GM21390 (cell line): ENCODE data around the gene GATA3.

ENCODE experiments used
- ATAC-seq: cut with Tn5 transposase; IDR thresholded peaks from one replicate; pipeline ENCODE4 v1.9.1; 2021; ENCODE audit not compliant: unreplicated experiment

The GATA3 gene

GRCh38 chr10:8037941-8038894 is 16.3 kb upstream of the GATA3 start:
- no peak for ATAC-seq

- no peak for ATAC-seq
Observed at GRCh38 chr10:8039321-8039881, 15.1 kb upstream of the GATA3 start.

- no peak for ATAC-seq
Observed at GRCh38 chr10:8040651-8041050, 13.8 kb upstream of the GATA3 start.

- ATAC-seq, result no peak
Observed at GRCh38 chr10:8041284-8041991, 13.1 kb upstream of the GATA3 start.

GRCh38 chr10:8041992-8042720 is 12.3 kb upstream of the GATA3 start:
- ATAC-seq, result no peak

GRCh38 chr10:8042721-8043568 is 11.5 kb upstream of the GATA3 start:
- no peak for ATAC-seq

GRCh38 chr10:8043569-8044306 is 10.8 kb upstream of the GATA3 start:
- no peak for ATAC-seq

- ATAC-seq, result no peak
Observed at GRCh38 chr10:8044331-8044907, 10.1 kb upstream of the GATA3 start.

GRCh38 chr10:8044908-8045725 is 9.4 kb upstream of the GATA3 start:
- no peak for ATAC-seq

GRCh38 chr10:8045726-8046494 is 8.6 kb upstream of the GATA3 start:
- no peak for ATAC-seq

- no peak for ATAC-seq
Observed at GRCh38 chr10:8047452-8048280, 6.8 kb upstream of the GATA3 start.

GRCh38 chr10:8048281-8049008 is 6.0 kb upstream of the GATA3 start:
- no peak for ATAC-seq

- no peak for ATAC-seq
Observed at GRCh38 chr10:8049045-8049864, 5.2 kb upstream of the GATA3 start.

GRCh38 chr10:8049865-8050555 is 4.5 kb upstream of the GATA3 start:
- no peak for ATAC-seq
